Activated CD8-positive, alpha-beta memory T cell treated with anti-CD3 and anti-CD28 coated beads, Interleukin-2, amount 50 U/mL, for 24 hours (primary cell): ENCODE results near the gene ATG10.
"Not testable (repeated sequence)": the region's sequence is repeated elsewhere in the genome, so short reads cannot be mapped to it uniquely, and the experiment has no call there.

Source experiments
- DNase-seq: peaks from one replicate; pipeline ENCODE4 v3.0.0-alpha.2; 2020; ENCODE audit errors: extremely low read depth

The ATG10 gene

DNA sequence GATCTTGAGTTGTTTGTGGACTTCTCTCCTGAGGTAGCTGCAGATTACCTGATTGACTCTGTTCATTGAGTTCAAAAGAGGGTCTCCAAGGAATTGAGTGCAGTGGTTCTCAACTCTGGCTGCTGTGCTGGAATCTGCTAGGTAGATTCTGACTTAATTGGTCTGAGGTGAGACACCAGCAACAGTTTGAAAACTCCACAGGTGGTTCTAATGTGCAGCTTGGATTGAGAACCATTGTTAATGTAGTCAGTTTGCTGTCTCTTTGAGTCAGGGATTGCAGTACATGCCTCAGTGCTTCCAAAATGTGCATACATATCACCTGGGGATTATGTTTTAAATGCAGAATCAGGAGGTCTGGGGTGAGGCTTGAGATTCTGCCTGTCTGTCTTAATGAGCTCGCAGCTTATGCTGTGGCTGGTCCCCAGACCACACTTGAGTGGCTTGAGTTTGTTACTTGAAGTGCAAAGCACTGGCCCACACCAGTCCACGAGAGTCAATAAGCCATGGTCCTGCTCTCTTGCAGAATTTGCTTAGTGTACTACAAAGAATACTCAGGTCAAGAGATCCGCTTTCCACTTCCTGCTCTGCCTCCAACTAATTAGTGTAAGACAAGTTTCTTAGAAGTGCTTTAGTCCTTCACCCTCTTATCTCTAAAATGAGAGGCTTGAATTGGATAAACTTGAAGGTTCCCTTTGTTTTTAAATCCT is 82.3 kb downstream of the ATG10 start:
- DNase-seq: no peak

DNA sequence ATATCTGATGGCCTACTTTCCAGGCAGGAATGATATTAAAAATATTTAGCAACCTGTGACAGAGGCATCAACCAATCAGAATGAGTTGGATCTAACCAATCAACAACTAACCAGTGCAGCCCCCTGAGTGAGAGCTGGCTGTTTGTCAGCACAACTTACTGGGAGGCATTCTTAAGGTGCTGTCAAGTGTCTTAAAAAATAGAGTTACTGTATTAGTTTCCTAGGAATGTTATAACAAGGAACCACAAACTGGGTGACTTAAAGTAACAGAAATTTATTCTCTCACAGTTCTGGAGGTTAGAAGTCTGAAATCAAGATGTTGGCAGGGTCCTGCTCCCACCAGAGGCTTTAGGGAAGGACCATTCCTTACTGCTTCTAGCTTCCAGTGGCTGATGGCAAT is 85.2 kb downstream of the ATG10 start:
- no peak for DNase-seq

DNA sequence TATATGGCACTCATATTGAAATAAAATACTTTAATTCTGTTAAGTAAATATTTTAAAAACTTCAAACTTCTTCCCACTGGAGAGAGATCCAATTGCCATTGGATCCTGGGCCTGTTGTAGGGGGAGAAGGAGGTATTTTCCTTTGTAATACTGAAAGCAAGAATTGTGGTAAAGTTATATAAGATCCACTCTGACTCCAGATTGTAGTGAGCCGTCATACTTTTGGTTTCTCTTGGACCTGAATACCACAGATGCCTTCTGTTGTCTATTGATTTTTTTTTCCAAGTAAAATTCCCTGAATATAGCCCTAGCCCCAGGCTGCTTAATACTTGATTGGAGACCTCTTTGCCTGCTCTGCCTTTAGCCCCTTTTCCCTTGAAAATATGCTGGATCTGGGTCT is 86.9 kb downstream of the ATG10 start:
- DNase-seq: no peak

DNA sequence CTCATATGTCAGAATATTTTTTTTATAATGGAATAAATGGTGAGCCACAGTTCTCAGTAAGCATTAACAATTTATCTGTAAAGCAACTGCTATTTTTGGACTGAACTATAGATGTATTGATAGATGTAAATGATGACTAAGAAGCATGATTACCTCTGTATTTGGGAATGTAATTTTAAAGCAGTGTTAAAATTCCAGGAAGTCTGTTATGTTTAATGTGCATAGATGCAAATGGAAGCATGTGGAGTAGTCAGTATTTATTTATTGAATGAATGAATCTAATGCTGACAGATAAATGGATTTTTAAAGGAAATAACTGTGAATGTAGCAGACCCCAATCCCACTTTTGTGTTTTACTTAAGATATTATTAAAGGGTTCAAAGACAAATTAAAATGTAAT is 95.0 kb downstream of the ATG10 start:
- DNase-seq: no peak

DNA sequence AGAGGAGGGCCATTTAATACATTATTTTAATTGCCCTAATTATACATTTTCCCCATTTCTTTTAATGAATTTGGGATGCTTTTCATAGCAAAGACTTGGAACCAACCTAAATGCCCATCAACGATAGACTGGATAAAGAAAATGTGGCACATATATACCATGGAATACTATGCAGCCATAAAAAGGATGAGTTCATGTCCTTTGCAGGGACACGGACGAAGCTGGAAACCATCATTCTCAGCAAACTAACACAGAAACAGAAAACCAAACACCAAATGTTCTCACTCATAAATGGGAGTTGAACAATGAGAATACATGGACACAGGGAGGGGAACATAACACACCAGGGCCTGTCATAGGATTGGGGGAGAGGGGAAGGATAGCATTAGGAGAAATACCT is 96.2 kb downstream of the ATG10 start:
- not testable (repeated sequence) for DNase-seq

- DNase-seq: no peak
These were observed 96.9 kb downstream of the ATG10 start for GRCh38 chr5:82068723-82069122.

DNA sequence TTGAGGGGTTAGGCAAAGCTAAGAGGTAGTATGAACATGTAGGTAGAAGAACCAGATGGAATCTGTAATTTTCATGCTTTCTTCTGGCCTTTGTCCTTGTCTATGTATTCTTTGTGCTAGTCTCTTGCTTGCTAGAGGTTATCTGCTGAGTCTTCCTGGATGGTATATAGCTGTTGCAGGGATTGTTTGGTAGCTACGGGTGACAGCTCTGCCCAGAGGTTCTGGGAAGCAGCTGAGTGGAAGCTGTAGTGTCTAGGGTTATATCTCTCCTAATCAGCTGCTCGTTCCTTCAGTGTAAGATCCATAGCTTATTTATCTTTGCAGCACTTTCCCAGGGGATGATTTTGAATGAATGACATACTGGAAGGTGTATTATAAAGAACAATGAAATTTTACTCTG is 100.3 kb downstream of the ATG10 start:
- DNase-seq: no peak

- no peak for DNase-seq
These were observed 101.4 kb downstream of the ATG10 start for GRCh38 chr5:82073179-82073578.

GRCh38 chr5:82074950-82075349 is 103.1 kb downstream of the ATG10 start:
- no peak for DNase-seq

GRCh38 chr5:82077496-82077895 is 105.7 kb downstream of the ATG10 start:
- no peak for DNase-seq

DNA sequence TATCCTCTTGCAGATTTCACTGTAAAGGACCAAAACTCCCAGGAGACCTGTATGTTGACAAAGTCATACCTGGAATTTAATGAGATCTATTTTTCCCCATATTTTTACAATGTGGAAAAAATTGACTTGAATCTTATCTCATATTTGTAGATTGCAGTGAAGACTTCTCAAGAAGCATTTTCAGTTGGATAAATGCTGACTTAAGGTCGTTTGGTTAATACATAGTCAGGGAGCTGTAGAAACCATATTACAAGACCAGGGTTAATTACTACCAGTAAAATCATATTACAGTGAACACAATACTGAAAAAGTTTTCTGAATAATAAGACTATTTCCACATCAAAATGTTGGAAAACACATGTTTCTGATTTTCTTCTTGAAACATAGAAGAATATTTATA is 119.8 kb downstream of the ATG10 start:
- no peak for DNase-seq

DNA sequence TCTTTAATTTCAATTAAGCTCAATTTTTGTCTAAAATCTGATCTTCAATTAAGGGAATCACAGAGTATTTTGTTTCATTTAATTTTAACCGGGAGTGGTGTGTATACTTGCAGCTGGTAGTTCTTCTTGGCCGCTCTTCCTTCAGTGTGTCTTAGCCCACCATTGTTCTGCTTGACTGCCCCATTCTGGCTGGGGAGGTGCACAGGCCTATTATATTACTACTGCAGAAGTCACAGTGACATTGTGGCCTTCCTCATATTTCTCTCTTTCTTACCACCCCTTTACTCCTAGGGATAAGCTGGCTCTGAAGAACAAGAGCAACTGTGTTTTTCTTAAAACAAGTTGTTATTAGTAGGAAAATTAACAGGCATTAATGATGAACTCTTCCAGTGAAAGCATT is 123.7 kb downstream of the ATG10 start:
- DNase-seq: no peak

DNA sequence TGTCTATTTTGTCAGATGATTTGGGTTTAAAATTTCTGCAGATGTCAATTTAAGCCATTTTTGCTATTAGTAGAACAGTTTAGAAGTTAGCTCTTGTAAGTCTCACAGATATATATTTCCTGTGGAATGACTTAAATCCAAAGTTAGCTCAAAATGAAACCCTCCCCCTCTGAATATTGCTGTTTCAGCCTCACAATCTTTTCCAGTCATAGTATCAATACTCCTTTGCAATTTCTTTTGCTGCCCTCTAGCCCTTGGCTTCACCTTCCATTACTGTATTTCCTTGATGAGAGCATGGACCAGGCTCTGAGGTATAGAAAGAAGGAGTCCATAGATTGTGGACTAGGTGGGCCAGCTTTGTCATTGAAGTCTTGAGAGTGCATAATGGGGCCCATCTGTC is 124.4 kb downstream of the ATG10 start:
- DNase-seq: no peak

DNA sequence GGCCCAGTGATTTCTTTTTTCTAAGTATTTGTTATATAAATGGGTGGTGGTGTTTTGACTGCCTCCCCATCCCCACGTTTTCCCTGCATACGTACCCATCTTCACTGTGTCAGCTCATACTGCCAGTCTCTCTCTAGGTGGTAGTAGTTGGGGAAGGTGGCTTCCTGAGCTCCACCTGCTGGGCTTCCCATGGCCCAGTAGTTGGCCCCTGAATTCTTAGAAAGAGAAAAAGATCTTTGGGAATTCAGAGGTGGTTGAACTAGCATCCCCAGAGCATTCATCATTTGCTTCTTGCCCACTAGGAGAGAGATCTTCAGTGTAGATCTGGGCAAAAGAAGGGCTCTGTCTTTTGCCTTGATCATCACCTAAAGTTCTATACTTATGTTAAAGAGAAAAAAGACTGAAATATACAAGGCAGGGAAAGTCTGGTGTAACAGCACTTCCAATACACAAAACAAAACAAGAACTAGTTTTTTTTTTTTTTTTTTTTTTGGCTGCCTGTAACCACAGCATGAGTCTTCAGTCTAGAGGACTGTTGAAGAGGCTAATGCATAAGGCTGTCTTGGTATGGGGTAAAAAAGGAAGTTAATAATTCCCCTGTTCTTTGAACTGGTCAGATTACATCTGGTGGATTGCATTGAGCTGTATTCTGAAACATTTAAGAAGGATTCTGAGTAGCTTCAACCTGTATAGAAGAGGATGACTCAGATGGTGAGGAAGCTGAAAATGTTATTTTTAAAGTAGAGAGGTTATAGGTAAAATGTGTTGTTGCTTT is 128.7 kb downstream of the ATG10 start:
- DNase-seq: no peak

- DNase-seq: no peak
These were observed 133.0 kb downstream of the ATG10 start for GRCh38 chr5:82104872-82105271.

DNA sequence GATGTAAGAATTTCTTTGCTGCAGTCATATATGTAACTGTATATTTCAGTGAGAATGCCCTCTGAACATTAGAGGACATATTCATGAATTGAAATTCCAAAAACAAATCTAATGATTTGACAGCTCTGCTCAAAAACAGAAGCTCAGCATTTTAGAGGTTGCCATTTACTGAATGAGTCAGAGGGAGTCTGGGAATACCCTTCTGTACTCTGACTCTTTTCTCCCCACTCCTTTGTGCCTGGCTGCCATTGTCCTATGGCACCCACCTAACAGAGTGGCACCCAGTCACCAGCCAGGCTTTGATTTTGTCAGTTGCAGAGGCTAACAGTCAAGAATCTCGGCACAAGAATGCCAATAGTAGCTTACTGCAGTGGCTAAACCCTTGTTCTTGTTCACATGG is 133.6 kb downstream of the ATG10 start:
- no peak for DNase-seq

- DNase-seq: no peak
These were observed 134.4 kb downstream of the ATG10 start for GRCh38 chr5:82106207-82106606.

GRCh38 chr5:82106756-82107155 is 134.9 kb downstream of the ATG10 start:
- no peak for DNase-seq

- DNase-seq: no peak
These were observed 135.4 kb downstream of the ATG10 start for GRCh38 chr5:82107267-82107666.

- no peak for DNase-seq
These were observed 137.2 kb downstream of the ATG10 start for GRCh38 chr5:82109013-82109412.

GRCh38 chr5:82109915-82110314 is 138.1 kb downstream of the ATG10 start:
- DNase-seq: not testable (repeated sequence)

DNA sequence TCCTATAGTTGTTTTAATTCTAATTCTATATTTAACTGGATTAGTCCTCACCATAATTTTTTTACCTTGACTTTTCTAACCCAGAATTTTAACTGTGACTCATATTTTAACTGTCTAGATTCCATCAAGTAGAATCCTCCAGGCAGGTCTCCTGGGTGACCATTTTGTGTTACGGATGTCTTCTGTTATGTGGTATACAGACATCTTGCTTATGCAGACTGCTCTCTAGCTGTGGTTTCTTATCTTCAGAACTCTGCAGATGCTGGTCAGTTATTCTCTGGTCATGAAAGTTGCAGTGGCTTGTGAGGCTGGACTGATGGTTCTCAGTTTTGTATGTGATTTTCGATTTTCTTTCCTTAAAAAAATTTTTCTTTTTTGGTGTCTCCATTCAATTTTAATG is 139.4 kb downstream of the ATG10 start:
- no peak for DNase-seq

DNA sequence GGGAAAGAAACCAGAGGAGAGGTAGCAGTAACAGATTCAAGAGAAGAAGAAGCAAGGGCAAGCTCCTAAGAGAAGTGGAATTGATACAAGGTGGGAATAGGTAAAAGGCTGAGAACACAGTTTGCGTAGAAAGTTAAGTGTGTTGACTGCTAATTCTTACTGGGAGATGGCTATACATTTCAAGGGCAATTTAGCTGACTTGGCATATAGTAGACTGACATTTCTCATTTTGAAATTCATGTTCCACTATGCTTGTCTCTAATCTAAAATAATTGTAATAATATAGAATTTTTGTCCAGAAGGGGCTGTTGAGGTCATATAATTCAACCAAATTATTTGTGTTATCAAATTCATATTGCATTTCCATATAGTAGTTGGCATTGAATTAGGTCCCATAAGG is 144.0 kb downstream of the ATG10 start:
- no peak for DNase-seq

GRCh38 chr5:82119889-82120288 is 148.1 kb downstream of the ATG10 start:
- DNase-seq: no peak
